GM21515 (cell line): ENCODE results near the gene PAOX.
"Not testable (repeated sequence)": the region's sequence is repeated elsewhere in the genome, so short reads cannot be mapped to it uniquely, and the experiment has no call there.

ENCODE experiments used
- ATAC-seq: cut with Tn5 transposase; IDR thresholded peaks from one replicate; pipeline ENCODE4 v1.9.1; 2021; ENCODE audit not compliant: unreplicated experiment

PAOX gene

GRCh38 chr10:133403359-133403758 is 24.3 kb downstream of the PAOX start:
- no peak for ATAC-seq

GRCh38 chr10:133403784-133404183 is 24.7 kb downstream of the PAOX start:
- no peak for ATAC-seq

GRCh38 chr10:133405272-133405671 is 26.2 kb downstream of the PAOX start:
- ATAC-seq = no peak

- ATAC-seq = peak; percentile 43
These were observed 26.9 kb downstream of the PAOX start for GRCh38 chr10:133405844-133406527.

- ATAC-seq = no peak
These were observed 32.7 kb downstream of the PAOX start for GRCh38 chr10:133411523-133412380.

- no peak for ATAC-seq
These were observed 33.3 kb downstream of the PAOX start for GRCh38 chr10:133412381-133412711.

- ATAC-seq = not testable (repeated sequence)
These were observed 35.3 kb downstream of the PAOX start for GRCh38 chr10:133414401-133414800.

GRCh38 chr10:133415752-133416151 is 36.7 kb downstream of the PAOX start:
- ATAC-seq = no peak

GRCh38 chr10:133418289-133418993 is 39.4 kb downstream of the PAOX start:
- no peak for ATAC-seq

GRCh38 chr10:133419211-133419950 is 40.3 kb downstream of the PAOX start:
- no peak for ATAC-seq

- ATAC-seq = no peak
These were observed 41.0 kb downstream of the PAOX start for GRCh38 chr10:133420028-133420427.

- ATAC-seq = no peak
These were observed 41.5 kb downstream of the PAOX start for GRCh38 chr10:133420579-133420978.

GRCh38 chr10:133421336-133422222 is 42.5 kb downstream of the PAOX start:
- ATAC-seq = no peak

GRCh38 chr10:133422223-133422806 is 43.3 kb downstream of the PAOX start:
- no peak for ATAC-seq

- no peak for ATAC-seq
These were observed 44.0 kb downstream of the PAOX start for GRCh38 chr10:133422807-133423771.

GRCh38 chr10:133424102-133424501 is 45.0 kb downstream of the PAOX start:
- not testable (repeated sequence) for ATAC-seq

GRCh38 chr10:133424601-133425000 is 45.5 kb downstream of the PAOX start, which contains the start of gene SPRN:
SPRN (minus strand) TSS chr10:133424625; CDS start chr10:133423681, 944 bp downstream.
- ATAC-seq = not testable (repeated sequence)

GRCh38 chr10:133429571-133429970 is 50.5 kb downstream of the PAOX start:
- not testable (repeated sequence) for ATAC-seq
